NCI-H146 treated with DMSO at 0.1 percent for 48 hours (cell line): Measurements from ENCODE around the gene VPS11.
A peak's percentile ranks its signal among the peaks of the same experiment; 100 is the strongest.

Experiments
- DNase-seq: peaks from one replicate; lab custom pipeline; 2025; ENCODE audit not compliant: unreplicated experiment; lab: John Stamatoyannopoulos, UW

VPS11 gene

GRCh38 chr11:119078675-119079420 is 11.2 kb downstream of the VPS11 start:
- no peak for DNase-seq

DNA sequence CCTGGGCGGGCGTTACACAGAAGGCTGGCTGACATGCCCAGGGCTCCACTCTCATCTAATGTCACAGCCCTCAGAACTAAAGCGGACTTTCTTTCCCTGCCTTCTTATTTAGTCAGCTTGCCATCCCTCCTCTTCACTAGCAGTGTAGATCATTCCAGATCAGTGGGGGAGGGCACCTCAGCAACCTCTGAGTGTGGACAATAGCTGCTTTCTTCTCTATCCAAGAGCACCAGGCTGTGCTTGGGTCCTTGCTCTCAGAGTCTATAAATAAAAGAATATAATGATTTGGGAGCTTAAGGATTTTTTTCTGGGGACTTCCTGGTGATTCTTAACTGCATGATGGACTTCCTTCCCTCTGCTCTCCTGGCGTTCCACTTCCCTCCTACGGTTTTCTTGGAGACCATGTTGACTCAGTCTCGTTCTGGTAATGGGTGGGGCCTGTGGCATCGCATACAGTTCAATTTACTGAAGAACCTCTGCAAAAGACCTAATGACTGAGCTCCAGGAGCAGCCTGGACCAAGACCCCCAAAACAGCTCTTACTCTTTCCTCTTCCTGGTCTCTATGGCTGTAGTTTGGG is 14.2 kb downstream of the VPS11 start:
- DNase-seq, result no peak

GRCh38 chr11:119084663-119085436 is 17.2 kb downstream of the VPS11 start, which contains the start of gene HMBS:
HMBS (plus strand) TSS chr11:119084881; CDS start chr11:119085034, 153 bp downstream.
- DNase-seq, result peak; percentile 93

DNA sequence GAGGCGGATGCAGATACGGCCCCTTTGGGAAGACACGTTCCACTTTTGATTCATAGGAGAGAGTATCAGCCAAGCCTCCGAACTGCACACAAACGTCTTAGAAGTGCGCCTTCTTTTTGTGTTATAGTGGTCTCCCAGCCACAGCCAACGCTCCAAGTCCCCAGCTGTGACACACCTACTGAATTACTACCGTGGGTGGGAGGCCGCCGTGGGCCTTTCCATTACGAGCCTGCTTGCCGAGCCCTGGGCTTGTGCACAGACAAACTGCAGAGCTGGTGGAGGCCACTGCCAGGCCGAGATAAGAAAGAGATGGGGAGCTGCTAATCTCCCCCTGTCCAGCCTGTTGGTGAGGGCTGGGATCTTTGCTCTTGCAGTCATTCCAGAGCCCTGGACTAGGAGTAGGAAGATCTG is 17.8 kb downstream of the VPS11 start:
- peak; percentile 59 for DNase-seq

DNA sequence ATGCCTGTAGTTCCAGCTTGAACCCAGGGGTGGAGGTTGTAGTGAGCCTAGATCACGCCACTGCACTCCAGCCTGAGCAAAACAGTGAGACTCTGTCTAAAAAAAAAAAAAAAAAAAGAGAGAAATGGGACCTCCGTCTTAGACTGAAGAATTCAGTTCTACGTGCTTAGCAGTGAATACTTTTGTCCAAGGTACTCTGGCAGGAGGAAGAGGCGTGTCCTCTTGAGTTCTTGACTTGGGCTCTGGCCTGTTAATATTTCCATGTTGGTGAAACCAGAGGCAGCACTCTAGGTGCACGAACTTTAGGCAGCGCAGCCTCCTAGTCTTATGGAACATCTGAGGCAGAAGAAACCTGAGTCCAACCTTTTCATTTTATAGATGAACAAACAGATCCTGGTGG is 19.5 kb downstream of the VPS11 start:
- DNase-seq, result no peak

DNA sequence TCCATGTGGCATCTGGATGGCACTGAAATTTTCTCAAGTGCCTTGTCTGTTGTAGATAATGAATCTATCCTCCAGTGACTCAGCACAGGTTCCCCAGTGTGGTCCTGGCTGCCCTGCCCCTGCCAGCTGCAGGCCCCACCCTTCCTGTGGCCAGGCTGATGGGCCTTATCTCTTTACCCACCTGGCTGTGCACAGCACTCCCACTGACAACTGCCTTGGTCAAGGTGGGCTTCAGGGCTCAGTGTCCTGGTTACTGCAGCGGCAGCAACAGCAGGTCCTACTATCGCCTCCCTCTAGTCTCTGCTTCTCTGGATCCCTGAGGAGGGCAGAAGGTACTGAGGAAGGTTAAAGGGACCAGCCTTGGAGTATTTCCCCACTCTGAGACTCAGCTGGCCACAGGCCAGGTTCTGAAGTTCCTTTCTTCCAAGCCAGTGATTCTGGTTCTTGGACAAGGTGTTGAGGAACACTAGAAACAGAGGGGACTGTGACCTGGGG is 20.2 kb downstream of the VPS11 start:
- DNase-seq, result no peak

- no peak for DNase-seq
These were observed 20.8 kb downstream of the VPS11 start for GRCh38 chr11:119088406-119088805.

DNA sequence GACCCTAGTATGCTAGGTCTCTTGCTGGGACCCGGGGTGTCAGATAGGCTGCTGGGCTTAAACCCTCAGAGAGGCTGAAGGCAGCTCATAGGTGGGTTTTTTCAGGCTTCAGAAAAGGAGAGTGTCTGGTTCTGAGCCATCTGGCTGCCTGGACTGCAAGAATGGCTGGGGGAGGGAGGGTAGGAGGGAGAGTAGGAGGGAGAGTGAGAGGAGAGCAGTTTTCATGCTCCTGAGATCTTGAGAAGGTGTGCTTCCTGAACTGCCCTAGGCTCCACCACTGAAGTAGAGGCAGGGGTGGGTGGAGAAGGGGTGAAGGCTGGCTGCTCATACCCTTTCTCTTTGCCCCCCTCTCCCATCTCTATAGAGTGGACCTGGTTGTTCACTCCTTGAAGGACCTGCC is 21.7 kb downstream of the VPS11 start:
- no peak for DNase-seq

DNA sequence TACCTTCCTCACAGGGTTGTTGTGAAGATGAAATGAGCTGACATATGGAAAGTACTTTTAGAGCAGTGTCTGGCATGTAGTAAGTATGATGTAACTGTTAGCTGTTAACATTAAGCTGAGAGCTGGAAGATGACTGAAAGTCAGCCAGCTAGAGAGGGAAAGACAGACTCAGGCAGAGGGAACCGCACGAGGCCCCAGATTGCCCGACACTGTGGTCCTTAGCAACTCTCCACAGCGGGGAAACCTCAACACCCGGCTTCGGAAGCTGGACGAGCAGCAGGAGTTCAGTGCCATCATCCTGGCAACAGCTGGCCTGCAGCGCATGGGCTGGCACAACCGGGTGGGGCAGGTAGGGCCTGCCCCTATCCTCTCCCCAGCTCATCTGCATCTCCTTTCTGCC is 23.6 kb downstream of the VPS11 start:
- DNase-seq, result no peak

DNA sequence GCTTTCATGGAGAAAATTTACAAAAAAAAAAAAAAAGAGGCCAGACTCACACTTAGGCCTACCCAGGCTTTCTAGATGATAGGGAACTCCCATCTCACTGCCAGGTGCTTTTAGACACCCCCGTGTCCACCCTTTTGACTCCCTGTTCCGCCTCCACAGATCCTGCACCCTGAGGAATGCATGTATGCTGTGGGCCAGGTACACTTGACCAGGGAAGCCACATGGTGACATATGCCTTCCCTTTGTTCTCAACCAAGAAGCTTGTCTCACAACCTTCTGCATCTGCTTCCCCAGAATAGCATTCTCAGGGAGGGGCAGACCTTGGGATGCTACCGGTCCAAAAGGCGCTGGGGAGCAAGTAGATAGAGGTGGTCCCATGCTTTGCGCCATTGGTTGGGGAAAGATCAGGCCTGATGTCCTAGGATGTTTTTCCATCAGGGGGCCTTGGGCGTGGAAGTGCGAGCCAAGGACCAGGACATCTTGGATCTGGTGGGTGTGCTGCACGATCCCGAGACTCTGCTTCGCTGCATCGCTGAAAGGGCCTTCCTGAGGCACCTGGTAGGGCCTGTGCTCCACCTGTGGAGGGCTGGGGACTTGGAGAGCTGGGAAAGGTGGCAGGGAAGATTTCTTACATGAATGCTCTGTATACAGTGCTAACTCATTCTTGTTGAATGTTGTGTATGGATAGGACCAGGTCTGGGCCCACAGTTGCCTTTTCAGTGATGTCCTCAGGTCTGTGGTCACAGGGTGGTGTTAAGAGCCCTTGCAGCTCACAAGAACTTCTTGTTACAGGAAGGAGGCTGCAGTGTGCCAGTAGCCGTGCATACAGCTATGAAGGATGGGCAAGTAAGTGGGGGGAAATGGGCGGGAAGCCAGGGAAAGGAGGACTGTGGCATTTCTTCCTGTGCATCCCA is 24.6 kb downstream of the VPS11 start:
- DNase-seq, result no peak

DNA sequence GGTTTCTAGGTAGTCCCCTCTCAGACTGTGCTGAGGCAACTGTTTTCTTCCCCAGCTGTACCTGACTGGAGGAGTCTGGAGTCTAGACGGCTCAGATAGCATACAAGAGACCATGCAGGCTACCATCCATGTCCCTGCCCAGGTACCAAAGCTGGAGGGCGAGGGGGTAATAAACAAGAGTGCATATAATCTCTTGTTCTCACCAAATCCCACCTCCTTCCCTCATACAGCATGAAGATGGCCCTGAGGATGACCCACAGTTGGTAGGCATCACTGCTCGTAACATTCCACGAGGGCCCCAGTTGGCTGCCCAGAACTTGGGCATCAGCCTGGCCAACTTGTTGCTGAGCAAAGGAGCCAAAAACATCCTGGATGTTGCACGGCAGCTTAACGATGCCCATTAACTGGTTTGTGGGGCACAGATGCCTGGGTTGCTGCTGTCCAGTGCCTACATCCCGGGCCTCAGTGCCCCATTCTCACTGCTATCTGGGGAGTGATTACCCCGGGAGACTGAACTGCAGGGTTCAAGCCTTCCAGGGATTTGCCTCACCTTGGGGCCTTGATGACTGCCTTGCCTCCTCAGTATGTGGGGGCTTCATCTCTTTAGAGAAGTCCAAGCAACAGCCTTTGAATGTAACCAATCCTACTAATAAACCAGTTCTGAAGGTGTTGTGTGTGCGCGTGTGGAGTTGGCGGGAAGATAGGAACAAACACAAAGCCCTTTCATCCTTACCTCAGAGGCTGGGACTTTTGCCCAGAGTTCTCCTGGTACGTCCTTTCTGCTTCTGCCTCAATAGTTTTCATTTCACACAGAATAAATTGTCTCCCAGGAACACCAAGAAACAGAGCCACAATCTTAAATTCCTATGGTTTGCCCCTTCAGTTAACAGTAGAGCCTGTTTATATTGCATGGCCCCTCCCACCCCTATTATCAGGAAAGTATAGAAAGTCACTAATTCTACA is 25.5 kb downstream of the VPS11 start:
- no peak for DNase-seq

DNA sequence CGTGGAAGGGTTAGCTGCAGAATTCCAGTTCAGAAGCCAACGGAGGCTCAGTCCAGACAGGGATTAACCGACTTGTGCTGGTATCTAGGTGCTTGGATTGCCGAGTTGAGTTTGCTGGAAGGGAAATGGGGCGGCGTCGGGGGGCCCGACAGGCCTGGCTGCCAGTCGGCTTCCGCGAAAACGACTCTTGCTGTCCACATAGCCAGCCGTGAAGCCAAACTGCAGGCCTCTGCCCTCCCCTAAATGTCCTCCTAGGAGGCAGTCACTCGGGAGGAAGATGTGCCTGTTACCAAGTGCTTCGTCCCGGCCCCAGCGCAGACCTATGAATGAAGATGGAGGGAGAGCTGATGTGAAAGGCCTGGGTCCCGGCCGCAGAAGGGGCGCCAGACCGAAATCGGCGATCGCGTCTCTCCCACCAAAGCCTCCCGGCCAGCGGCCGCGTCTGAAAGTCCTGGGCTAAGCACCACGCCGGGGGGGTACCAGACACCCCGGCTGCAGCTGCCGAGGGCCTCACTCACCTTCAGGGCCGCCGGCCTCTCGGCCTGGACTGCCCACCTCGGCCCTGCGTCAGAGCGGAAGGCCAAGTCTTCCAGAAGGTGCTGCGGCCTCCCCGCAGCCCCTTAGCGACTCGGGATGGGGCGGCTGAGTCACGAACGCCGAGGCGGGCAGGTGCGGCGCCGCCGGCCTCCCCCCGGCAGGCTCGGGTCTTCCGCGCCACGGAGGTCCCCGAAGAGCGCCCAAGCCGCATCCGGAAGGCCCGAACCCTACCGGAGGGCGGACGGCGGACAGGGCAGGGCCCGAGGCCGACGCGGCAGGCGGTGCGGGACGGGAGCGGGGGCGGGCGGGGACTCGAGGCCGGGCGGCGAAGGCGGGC is 26.6 kb downstream of the VPS11 start:
- no peak for DNase-seq

DNA sequence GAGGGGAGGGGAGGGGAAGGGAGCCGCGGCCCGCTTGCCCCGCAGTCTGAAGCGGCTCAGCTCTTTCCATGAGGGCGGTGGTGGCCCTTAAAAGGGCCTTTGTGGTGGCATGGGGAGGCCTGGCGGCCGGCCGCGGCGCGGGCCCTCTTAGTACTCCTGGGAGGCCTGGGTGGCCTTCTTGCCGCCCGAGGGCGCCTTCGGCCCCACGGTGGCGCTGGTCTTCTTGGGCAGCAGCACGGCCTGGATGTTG is 27.1 kb downstream of the VPS11 start:
- DNase-seq, result no peak

DNA sequence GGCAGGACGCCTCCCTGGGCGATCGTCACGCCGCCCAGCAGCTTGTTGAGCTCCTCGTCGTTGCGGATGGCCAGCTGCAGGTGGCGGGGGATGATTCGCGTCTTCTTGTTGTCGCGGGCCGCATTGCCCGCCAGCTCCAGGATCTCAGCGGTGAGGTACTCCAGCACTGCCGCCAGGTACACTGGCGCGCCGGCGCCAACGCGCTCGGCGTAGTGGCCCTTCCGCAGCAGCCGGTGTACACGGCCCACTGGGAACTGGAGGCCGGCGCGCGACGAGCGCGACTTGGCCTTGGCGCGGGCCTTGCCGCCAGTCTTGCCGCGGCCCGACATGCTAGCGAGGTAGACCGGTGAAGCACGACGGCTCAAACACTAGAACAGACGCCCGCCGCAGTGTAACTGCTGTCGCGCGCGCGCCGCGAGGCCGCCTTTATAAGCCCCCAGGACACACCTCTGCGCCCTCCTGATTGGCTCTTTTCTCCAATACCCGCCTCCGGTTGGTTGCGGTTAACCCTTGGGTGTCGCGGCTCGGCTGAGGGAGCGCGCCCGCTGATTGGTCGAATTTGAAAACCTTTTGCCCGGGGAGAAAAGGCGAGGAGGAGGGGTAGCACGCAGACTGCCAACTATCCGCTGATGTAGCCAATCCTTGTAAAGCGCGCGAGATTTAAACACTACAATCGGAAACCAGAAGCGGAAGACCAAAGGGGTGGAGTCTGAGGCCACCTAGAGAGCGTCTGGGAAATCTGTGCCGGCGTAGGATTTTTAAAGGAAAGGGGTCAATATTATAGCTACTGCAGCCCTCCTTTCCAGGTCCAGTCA is 27.7 kb downstream of the VPS11 start:
- DNase-seq, result peak; percentile 98

- DNase-seq, result no peak
These were observed 32.1 kb downstream of the VPS11 start for GRCh38 chr11:119099711-119100110.

DNA sequence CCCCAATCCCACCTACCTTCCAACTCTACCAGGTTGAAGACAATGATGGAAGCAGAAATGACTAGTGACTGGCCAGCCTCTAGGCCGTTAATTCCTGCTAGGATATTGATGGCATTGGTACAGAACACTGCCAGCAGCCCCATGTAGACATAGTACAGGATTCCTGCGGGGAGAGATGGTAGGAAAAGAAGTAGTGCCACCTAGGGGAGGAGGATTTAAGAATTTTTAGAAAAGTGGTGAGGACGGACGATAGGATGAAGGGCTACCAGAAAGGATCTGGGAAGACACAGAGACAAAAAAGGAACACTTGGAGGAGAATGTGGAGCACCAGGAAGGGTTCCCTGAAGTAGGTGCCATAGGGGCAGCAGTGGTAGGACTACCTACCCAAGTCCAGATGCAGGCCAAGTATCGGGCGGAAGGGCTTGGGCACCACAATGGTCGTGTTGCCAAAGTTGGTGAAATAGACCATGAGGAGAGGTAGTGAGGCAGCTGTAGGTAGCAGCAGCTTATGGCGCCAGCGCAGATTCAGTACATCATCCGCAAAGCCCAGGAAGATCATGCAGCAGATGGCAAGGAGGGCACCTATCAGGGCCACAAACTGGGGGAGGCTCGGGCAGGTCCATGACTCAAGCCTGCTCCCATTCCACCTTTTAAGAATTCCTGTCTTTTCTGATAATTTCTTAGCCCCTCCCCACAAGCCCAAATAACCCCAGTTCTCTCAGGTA is 32.8 kb downstream of the VPS11 start:
- peak; percentile 10 for DNase-seq

- DNase-seq, result peak; percentile 65
These were observed 33.6 kb downstream of the VPS11 start for GRCh38 chr11:119100994-119101758.
